HFF-Myc (cell line): Measurements from ENCODE around the gene PPP1R2B.
"Not testable (repeated sequence)": the region's sequence is repeated elsewhere in the genome, so short reads cannot be mapped to it uniquely, and the experiment has no call there.

Source experiments
- DNase-seq: peaks from one replicate; pipeline ENCODE4 v3.0.0-alpha.2; 2011; ENCODE audit warnings: low read depth; ENCODE audit errors: extremely low read depth
- H3K4me3 ChIP-seq: replicated peaks from 2 replicates; pipeline ENCODE4 v1.5.1; 2011; ENCODE audit warnings: low read depth, mild to moderate bottlenecking, control low read depth, low read length
- CTCF ChIP-seq: IDR thresholded peaks from 2 replicates; pipeline ENCODE4 v1.5.1; 2012; ENCODE audit warnings: mild to moderate bottlenecking, low read depth, low read length, control low read depth; ENCODE audit errors: missing control alignments

PPP1R2B gene

GRCh38 chr5:156835905-156836304 is 14.2 kb upstream of the PPP1R2B start:
- H3K4me3 ChIP-seq: no peak overlapping the region
- TF ChIP-seq CTCF: peak; percentile 25
- DNase-seq: peak; percentile 2

DNA sequence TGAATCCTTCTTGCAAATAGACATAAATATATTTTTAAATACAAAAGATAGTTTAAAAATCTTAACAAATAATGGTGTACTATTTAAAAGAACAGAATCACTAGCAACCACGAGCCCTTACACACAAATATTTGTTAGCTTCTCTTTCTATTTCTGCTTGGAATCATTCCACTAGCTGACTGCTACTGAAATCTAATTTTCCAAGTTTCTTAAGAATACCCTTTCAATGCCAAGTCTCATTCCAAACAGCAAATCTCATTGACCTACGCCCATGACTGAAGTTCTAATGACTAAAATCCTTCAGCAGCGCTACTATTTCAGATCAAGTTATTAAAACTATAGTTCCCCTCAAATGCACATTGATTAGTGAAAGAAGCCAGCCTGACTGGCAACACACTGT is 13.2 kb upstream of the PPP1R2B start:
- no peak overlapping the region for H3K4me3 ChIP-seq
- no peak for TF ChIP-seq CTCF
- DNase-seq: no peak

DNA sequence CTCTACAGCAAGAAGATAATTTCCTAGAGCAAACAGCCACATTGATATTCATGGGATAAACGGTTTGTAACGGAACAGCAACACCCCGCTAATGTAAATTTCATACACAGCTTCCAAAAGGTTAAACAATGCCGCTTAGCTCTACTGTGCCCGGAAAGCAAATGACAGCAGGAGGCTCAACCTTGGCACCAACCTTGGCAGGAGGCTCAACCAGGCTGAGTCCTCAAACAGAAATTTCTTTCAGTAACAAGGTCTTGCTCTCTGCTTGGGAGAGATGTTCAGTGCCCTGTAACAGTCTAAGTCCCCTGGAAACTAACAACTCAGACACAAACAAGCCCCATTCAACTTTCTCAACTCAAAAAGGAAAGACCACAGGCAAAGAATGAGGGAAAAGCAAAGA is 11.1 kb upstream of the PPP1R2B start:
- no peak for DNase-seq
- no peak for TF ChIP-seq CTCF
- H3K4me3 ChIP-seq: no peak overlapping the region

DNA sequence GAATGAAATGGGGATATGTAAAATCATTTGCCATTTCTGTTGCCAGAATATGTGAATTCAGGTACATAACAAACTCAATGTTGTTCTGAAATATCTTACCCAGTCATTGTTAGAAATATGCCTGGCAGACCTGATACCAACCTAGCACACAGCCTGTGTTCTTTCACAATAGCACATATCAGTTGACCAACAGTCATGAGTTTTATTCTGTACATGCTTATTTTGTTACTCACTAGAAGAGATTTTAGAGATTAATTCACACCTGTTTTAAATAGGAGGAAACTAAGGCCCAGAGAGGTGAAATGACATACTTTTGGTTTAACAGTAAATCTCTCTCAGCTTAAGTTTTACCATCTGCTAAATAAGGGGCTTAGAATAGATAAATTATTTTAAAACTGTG is 8.4 kb upstream of the PPP1R2B start:
- DNase-seq: no peak
- TF ChIP-seq CTCF: no peak
- H3K4me3 ChIP-seq: no peak overlapping the region

- no peak overlapping the region for H3K4me3 ChIP-seq
- TF ChIP-seq CTCF: no peak
- DNase-seq: no peak
Observed at GRCh38 chr5:156846914-156847313, 3.2 kb upstream of the PPP1R2B start.

GRCh38 chr5:156848447-156848846 is 1.6 kb upstream of the PPP1R2B start:
- not testable (repeated sequence) for H3K4me3 ChIP-seq, DNase-seq

- TF ChIP-seq CTCF: no peak
- DNase-seq: no peak
- H3K4me3 ChIP-seq: no peak overlapping the region
Observed at GRCh38 chr5:156851880-156852279, 1.8 kb downstream of the PPP1R2B start.

GRCh38 chr5:156853055-156853454 is 3.0 kb downstream of the PPP1R2B start:
- DNase-seq, H3K4me3 ChIP-seq: not testable (repeated sequence)
